Posterior vena cava (tissue), 2 donors: ENCODE measurements around the gene TUFM. TPM values are rescaled to one million over a fixed set of nuclear protein-coding genes. Genes with fewer than 3 reads are reported as not detected.
"Not testable (repeated sequence)": the region's sequence is repeated elsewhere in the genome, so short reads cannot be mapped to it uniquely, and the experiment has no call there.

ENCODE experiments used
- DNase-seq: peaks from one replicate; pipeline ENCODE4 v3.0.0-alpha.2; 2020; ENCODE audit warnings: low spot score
- intact Hi-C, 2 donors: fragments of 100-400 bp; cut with DNase I; formaldehyde crosslinking; loops; one replicate each; pipeline versions ENCODE4 v1.14.1 to v1.14.2; 2022 to 2023
- microRNA-seq, 2 donors: library from miRNA; unstranded; fragments of <30 nt; microRNA quantifications; one replicate each; pipeline ENCODE4 v1.2.0, GENCODE V29; 2020 to 2021; ENCODE audit warnings: borderline microRNAs expressed in 2 of 2
- total RNA-seq, 2 donors: library from RNA; stranded (reverse); fragmentation: NEBNext Ultra II Directional; extraction: Animal tissue kit (Norgen Biotek cat#: 25700); gene quantifications; one replicate each; pipeline ENCODE4 v1.2.1, GENCODE V29; 2021
- donor health status: DM: yes; HTN: yes; CAD: no.
- donor health status: DM: yes; HTN: yes; CAD: no.

TUFM gene
- total RNA-seq, 2 donors from 2014 or later, result 74.4 to 76.2 TPM

- intact Hi-C loops, result no loop called here
- DNase-seq, result peak; percentile 99
These were observed 23.4 kb downstream of the TUFM start, which contains the start of gene ATXN2L for GRCh38 chr16:28822520-28823290. ATXN2L (plus strand) TSS chr16:28822999; CDS start chr16:28823260, 261 bp downstream.

- DNase-seq, result peak; percentile 55
- intact Hi-C loops, result no loop called here
These were observed 24.2 kb downstream of the TUFM start for GRCh38 chr16:28821874-28822519.

GRCh38 chr16:28820546-28820945, 25.6 kb downstream of the TUFM start:
- DNase-seq, result peak; percentile 55
- intact Hi-C loops, result not testable (repeated sequence)

- intact Hi-C loops, result no loop called here
- peak; percentile 44 for DNase-seq
These were observed 26.1 kb downstream of the TUFM start for GRCh38 chr16:28820016-28820415.

GRCh38 chr16:28807445-28808120, 38.6 kb downstream of the TUFM start:
- DNase-seq, intact Hi-C loops: not testable (repeated sequence)

- intact Hi-C loops, DNase-seq: not testable (repeated sequence)
These were observed 43.7 kb downstream of the TUFM start for GRCh38 chr16:28802235-28803019.

Small RNAs within 50 kb of the gene (microRNA-seq; reads per million reads assigned to microRNA genes)
- 0 reads per million in 2 donors for gene MIR4721

Other genes with a start within 250 kb of the TUFM start
- gene SULT1A2, start 249.3 kb downstream of the TUFM start, total RNA-seq, result 1 to 10 TPM in 1 of 2 donors, under 1 TPM in 1; 0.65 to 1.1 TPM
- 10 to 100 TPM in 1 of 2 donors, 1 to 10 TPM in 1; 8.9 to 16.7 TPM for gene SULT1A1, start 236.3 kb downstream of the TUFM start, total RNA-seq
- 1 to 10 TPM in 1 of 2 donors, not detected in 1; 1.2 TPM for gene NPIPB8, start 208.3 kb downstream of the TUFM start, total RNA-seq
- 100 to 1,000 TPM; 295 to 494 TPM for gene EIF3C, start 134.9 kb downstream of the TUFM start, total RNA-seq
- 1 to 10 TPM in 1 of 2 donors, under 1 TPM in 1; 0.29 to 3.8 TPM for gene NPIPB9, start 94.6 kb downstream of the TUFM start, total RNA-seq
- 10 to 100 TPM; 66.5 to 72.2 TPM for gene ATXN2L, start 23.3 kb downstream of the TUFM start, total RNA-seq
- 10 to 100 TPM; 27.6 to 31.0 TPM for gene SH2B1, start 17.5 kb upstream of the TUFM start, total RNA-seq
- 1 to 10 TPM in 1 of 2 donors, under 1 TPM in 1; 0.42 to 1.3 TPM for gene ATP2A1, start 32.1 kb upstream of the TUFM start, total RNA-seq
- gene RABEP2, start 78.9 kb upstream of the TUFM start, total RNA-seq, result 10 to 100 TPM; 10.3 to 13.7 TPM
- gene CD19, start 85.6 kb upstream of the TUFM start, total RNA-seq, result under 1 TPM; 0.32 to 0.33 TPM
- 10 to 100 TPM; 19.5 to 20.2 TPM for gene NFATC2IP, start 104.6 kb upstream of the TUFM start, total RNA-seq
- 10 to 100 TPM; 22.4 to 24.9 TPM for gene SPNS1, start 128.4 kb upstream of the TUFM start, total RNA-seq
- gene LAT, start 138.7 kb upstream of the TUFM start, total RNA-seq, result 10 to 100 TPM in 1 of 2 donors, 1 to 10 TPM in 1; 9.7 to 11.4 TPM